HL-60 (cell line): Measurements from ENCODE around the gene CAGE1.
"Not testable (repeated sequence)": the region's sequence is repeated elsewhere in the genome, so short reads cannot be mapped to it uniquely, and the experiment has no call there.

Source experiments
- DNase-seq, 2 experiments: peaks; one replicate each; pipeline ENCODE4 v3.0.0-alpha.2; 2010 to 2020; ENCODE audit warnings: low read depth in 1 of 2, low spot score in 1 of 2
- H3K27ac ChIP-seq: fragments of 250-450 bp; sonication (Bioruptor Pico); replicated peaks from 2 replicates; pipeline ENCODE4 v1.5.1; 2020; ENCODE audit warnings: mild to moderate bottlenecking, moderate library complexity
- H3K27me3 ChIP-seq: fragments of 250-450 bp; sonication (Bioruptor Pico); 2 replicates; pipeline ENCODE4 v1.5.1; 2021; ENCODE audit warnings: mild to moderate bottlenecking, moderate library complexity; ENCODE audit not compliant: insufficient read depth, poor library complexity, severe bottlenecking
- H3K4me3 ChIP-seq: replicated peaks from 2 replicates; pipeline ENCODE4 v1.5.1; 2011; ENCODE audit warnings: mild to moderate bottlenecking, control low read depth, low read length; ENCODE audit not compliant: insufficient read depth
- GABPA ChIP-seq: IDR thresholded peaks from 2 replicates; pipeline ENCODE4 v1.6.1; 2012; ENCODE audit warnings: low read depth
- POLR2AphosphoS5 ChIP-seq: IDR thresholded peaks from 2 replicates; pipeline ENCODE4 v1.6.1; 2012; ENCODE audit warnings: low read depth
- SPI1 ChIP-seq: IDR thresholded peaks from 2 replicates; pipeline ENCODE4 v1.6.1; 2012; ENCODE audit warnings: low read depth, mild to moderate bottlenecking, borderline replicate concordance
- TF ChIP-seq, protein P1 (sequence below): IDR thresholded peaks from one replicate; pipeline ENCODE4 v1.5.1; 2011; ENCODE audit warnings: low read length, control low read depth, inconsistent platforms; ENCODE audit not compliant: insufficient read depth
- TF ChIP-seq, protein P2 (sequence below): IDR thresholded peaks from 2 replicates; pipeline ENCODE4 v1.6.1; 2012; ENCODE audit warnings: low read depth; ENCODE audit not compliant: insufficient replicate concordance

Gene CAGE1

DNA sequence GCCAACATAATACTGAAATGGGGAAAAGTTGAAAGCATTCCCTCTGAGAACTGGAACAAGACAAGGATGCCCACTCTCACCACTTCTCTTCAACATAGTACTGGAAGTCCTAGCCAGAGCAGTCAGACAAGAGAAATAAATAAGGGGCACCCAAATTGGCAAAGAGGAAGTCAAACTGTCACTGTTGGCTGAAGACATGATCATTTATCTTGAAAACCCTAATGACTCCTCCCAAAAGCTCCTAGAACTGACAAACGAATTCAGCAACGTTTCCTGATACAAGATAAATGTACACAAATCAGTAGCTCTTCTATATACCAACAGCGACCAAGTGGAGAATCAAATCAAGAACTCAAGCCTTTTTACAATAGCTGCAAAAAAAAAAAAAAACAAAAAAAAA lies 37.6 kb downstream of the CAGE1 start:
- TF ChIP-seq SPI1 = peak; percentile 43; the same call in 1 of the 2 replicates
- not testable (repeated sequence) for DNase-seq, H3K27me3 ChIP-seq, H3K4me3 ChIP-seq, H3K27ac ChIP-seq

DNA sequence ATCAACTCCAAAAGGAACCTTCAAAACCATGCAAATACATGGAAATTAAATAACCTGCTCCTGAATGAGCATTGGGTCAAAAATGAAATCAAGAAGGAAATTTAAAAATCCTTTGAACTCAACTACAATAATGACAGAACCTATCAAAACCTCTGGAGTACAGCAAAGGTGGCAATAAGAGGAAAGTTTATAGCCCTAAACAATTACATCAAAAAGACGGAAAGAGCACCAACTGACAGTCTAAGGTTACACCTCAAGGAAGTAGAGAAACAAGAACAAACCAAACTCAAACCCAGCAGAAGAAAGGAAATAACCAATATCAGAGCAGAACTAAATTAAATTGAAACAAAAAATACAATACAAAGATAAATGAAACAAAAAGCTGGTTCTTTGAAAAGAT lies 39.0 kb downstream of the CAGE1 start:
- not testable (repeated sequence) for DNase-seq, H3K27ac ChIP-seq, H3K4me3 ChIP-seq, H3K27me3 ChIP-seq

DNA sequence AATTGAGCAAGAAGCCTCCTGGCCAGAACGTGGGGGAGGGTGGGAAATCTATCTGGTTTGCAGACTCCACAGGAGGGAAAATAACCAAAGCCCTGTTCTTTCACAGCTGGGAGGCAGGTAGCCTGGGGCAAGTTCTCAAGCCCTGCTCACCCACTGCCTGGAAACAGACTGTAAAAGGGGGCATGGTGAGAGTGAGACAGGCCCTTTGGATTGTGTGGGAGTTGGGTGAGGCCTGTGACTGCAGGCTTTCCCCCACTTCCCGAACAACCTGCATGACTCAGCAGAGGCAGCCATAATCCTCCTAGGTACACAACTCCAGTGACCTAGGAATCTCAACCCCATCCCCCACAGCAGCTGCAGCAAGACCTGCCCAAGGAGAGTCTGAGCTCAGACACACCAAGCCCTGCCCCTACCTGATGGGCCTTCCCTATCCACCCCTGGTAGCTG lies 42.0 kb downstream of the CAGE1 start:
- H3K27ac ChIP-seq = peak overlapping the region; percentile 45
- DNase-seq = peak; percentile 22 to 30
- not testable (repeated sequence) for H3K27me3 ChIP-seq, H3K4me3 ChIP-seq

DNA sequence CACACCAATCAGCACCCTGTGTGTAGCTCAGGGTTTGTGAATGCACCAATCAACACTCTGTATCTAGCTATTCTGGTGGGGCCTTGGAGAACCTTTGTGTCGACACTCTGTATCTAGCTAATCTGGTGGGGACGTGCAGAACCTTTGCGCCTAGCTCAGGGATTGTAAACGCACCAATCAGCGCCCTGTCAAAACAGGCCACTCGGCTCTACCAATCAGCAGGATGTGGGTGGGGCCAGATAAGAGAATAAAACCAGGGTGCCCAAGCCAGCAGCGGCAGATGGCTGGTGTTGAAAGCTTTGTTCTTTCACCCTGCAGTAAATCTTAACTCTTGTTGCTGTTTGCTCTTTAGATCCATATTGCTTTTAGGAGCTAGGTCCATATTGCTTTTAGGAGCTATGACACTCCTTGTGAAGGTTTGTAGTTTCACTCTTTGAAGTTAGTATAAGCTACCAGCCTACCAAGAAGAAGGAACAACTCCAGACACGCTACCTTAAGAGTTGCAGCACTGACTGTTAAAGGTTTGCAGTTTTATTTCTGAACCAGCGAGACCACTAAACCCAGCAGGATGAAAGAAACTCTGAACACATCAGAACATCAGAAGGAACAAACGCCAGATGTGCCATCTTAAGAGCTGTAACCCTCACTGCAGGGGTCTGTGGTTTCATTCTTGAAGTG lies 44.6 kb downstream of the CAGE1 start:
- not testable (repeated sequence) for H3K4me3 ChIP-seq, DNase-seq, H3K27ac ChIP-seq, H3K27me3 ChIP-seq

DNA sequence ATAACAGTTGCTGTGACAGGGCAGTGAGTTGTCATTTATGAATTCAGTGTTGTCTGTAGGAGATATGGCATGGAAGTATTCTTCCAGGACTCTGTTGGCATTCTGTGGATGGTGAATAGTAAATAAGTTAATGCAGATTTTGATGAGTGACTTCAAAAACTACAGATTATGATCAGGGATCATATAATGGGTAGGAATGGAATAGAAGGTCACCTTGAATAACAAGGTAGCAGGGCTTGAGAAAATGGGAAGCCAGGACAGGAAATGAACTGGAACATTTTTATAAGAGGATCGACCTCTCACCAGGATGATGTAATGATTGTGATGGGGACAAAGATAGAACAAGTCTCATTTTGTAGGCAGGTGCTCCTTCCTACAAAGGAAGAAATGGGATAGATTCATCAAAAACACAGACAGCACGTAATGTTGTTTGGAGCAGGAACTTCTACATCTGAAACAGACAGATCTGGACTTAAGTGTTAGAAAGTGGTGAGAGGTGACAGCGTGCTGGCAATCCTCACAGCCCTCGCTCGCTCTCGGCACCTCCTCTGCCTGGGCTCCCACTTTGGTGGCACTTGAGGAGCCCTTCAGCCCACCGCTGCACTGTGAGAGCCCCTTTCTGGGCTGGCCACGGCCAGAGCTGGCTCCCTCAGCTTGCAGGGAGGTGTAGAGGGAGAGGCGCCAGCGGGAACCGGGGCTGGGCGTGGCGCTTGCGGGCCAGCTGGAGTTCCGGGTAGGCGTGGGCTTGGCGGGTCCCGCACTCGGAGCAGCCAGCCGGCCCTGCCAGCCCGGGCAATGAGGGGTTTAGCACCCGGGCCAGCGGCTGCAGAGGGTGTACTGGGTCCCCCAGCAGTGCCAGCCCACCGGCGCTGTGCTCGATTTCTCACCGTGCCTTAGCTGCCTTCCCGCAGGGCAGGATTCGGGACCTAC lies 45.7 kb downstream of the CAGE1 start:
- DNase-seq = no peak
- Histone ChIP-seq H3K27ac (no peak overlapping the region), H3K4me3 (no peak overlapping the region), H3K27me3 (no peaks in the 10 kb centered on the region)
- TF ChIP-seq GABPA (no peak), POLR2AphosphoS5 (no peak)
- TF ChIP-seq, protein P1, sequence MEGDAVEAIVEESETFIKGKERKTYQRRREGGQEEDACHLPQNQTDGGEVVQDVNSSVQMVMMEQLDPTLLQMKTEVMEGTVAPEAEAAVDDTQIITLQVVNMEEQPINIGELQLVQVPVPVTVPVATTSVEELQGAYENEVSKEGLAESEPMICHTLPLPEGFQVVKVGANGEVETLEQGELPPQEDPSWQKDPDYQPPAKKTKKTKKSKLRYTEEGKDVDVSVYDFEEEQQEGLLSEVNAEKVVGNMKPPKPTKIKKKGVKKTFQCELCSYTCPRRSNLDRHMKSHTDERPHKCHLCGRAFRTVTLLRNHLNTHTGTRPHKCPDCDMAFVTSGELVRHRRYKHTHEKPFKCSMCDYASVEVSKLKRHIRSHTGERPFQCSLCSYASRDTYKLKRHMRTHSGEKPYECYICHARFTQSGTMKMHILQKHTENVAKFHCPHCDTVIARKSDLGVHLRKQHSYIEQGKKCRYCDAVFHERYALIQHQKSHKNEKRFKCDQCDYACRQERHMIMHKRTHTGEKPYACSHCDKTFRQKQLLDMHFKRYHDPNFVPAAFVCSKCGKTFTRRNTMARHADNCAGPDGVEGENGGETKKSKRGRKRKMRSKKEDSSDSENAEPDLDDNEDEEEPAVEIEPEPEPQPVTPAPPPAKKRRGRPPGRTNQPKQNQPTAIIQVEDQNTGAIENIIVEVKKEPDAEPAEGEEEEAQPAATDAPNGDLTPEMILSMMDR = no peak

DNA sequence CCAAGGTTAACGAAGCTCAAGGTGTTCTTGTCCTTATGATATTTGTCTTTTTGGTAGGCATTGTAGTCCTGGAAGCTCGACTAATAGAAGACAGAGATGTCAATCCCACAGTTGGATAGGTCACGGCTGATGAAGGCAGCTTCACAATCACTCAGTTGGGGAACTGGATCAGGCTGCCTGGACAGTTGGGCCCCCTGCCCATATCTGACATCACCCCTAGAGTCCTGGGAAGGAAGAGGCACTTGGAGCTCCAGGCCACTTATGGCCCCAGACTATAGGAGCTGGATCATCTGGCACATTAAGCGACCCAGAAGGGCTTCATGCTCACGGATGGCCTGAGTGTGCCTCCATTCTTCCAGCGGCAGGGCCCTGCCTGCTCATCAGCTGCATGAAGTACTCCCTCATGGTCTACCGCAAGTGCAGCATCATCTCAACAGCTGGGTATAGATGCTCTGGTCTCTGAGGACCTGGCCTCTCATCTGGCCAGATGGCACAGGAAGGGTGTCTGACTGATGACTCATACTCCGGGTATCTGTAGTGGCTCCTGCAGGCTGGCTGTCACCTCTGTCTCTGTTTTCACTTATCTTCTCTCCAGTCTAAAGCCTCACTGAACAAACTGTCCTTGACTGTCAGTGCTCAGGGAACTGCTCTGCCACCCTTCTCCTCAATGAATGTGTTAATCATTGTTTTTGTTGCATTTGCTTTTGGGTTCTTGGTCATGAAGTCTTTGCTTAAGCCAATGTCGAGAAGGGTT lies 47.4 kb downstream of the CAGE1 start:
- Histone ChIP-seq H3K4me3 (no peak overlapping the region), H3K27me3 (no peaks in the 10 kb centered on the region), H3K27ac (no peak overlapping the region)
- TF ChIP-seq, protein P1 = no peak
- TF ChIP-seq GABPA (no peak), SPI1 (no peak), POLR2AphosphoS5 (no peak)
- TF ChIP-seq, protein P2, sequence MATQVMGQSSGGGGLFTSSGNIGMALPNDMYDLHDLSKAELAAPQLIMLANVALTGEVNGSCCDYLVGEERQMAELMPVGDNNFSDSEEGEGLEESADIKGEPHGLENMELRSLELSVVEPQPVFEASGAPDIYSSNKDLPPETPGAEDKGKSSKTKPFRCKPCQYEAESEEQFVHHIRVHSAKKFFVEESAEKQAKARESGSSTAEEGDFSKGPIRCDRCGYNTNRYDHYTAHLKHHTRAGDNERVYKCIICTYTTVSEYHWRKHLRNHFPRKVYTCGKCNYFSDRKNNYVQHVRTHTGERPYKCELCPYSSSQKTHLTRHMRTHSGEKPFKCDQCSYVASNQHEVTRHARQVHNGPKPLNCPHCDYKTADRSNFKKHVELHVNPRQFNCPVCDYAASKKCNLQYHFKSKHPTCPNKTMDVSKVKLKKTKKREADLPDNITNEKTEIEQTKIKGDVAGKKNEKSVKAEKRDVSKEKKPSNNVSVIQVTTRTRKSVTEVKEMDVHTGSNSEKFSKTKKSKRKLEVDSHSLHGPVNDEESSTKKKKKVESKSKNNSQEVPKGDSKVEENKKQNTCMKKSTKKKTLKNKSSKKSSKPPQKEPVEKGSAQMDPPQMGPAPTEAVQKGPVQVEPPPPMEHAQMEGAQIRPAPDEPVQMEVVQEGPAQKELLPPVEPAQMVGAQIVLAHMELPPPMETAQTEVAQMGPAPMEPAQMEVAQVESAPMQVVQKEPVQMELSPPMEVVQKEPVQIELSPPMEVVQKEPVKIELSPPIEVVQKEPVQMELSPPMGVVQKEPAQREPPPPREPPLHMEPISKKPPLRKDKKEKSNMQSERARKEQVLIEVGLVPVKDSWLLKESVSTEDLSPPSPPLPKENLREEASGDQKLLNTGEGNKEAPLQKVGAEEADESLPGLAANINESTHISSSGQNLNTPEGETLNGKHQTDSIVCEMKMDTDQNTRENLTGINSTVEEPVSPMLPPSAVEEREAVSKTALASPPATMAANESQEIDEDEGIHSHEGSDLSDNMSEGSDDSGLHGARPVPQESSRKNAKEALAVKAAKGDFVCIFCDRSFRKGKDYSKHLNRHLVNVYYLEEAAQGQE = no peak
- peak in 1 of 2 experiments; percentile 21 for DNase-seq
